RWPE2 (cell line): ENCODE measurements around the gene PRTFDC1.
"Not testable (repeated sequence)": the region's sequence is repeated elsewhere in the genome, so short reads cannot be mapped to it uniquely, and the experiment has no call there.

ENCODE experiments used
- ATAC-seq: fragments of 200-7000 bp; cut with Tn5 transposase; 3 replicates; pipeline ENCODE4 v1.9.1; 2021; ENCODE audit warnings: low read depth
- DNase-seq: peaks from one replicate; pipeline ENCODE4 v3.0.0-alpha.2; 2020; ENCODE audit warnings: low spot score
- H3K27ac ChIP-seq: fragments of 450-650 bp; 2 replicates; pipeline ENCODE4 v1.5.1; 2017; ENCODE audit warnings: mild to moderate bottlenecking; ENCODE audit not compliant: poor library complexity, severe bottlenecking
- H3K27me3 ChIP-seq: fragments of 250-450 bp; sonication (Bioruptor Pico); 2 replicates; pipeline ENCODE4 v1.5.1; 2021; ENCODE audit warnings: mild to moderate bottlenecking, moderate library complexity; ENCODE audit not compliant: insufficient read depth, poor library complexity, severe bottlenecking
- H3K36me3 ChIP-seq: fragments of 250-450 bp; sonication (Bioruptor Pico); 2 replicates; pipeline ENCODE4 v1.5.1; 2020; ENCODE audit warnings: low read depth, mild to moderate bottlenecking, moderate library complexity
- H3K4me1 ChIP-seq: fragments of 250-450 bp; sonication (Bioruptor Pico); 2 replicates; pipeline ENCODE4 v1.5.1; 2021; ENCODE audit warnings: mild to moderate bottlenecking, moderate library complexity; ENCODE audit not compliant: insufficient read depth, poor library complexity, severe bottlenecking
- H3K4me3 ChIP-seq: fragments of 250-450 bp; sonication (Bioruptor Pico); 2 replicates; pipeline ENCODE4 v1.5.1; 2021; ENCODE audit warnings: mild to moderate bottlenecking, moderate library complexity; ENCODE audit not compliant: severe bottlenecking
- H3K9me3 ChIP-seq: fragments of 250-450 bp; sonication (Bioruptor Pico); 2 replicates; pipeline ENCODE4 v1.5.1; 2021; ENCODE audit warnings: mild to moderate bottlenecking, moderate library complexity; ENCODE audit not compliant: severe bottlenecking
- CTCF ChIP-seq: fragments of 450-650 bp; IDR thresholded peaks from one replicate; pipeline ENCODE4 v1.5.1; 2017; ENCODE audit warnings: mild to moderate bottlenecking, moderate library complexity; ENCODE audit not compliant: poor library complexity, severe bottlenecking

PRTFDC1 gene

DNA sequence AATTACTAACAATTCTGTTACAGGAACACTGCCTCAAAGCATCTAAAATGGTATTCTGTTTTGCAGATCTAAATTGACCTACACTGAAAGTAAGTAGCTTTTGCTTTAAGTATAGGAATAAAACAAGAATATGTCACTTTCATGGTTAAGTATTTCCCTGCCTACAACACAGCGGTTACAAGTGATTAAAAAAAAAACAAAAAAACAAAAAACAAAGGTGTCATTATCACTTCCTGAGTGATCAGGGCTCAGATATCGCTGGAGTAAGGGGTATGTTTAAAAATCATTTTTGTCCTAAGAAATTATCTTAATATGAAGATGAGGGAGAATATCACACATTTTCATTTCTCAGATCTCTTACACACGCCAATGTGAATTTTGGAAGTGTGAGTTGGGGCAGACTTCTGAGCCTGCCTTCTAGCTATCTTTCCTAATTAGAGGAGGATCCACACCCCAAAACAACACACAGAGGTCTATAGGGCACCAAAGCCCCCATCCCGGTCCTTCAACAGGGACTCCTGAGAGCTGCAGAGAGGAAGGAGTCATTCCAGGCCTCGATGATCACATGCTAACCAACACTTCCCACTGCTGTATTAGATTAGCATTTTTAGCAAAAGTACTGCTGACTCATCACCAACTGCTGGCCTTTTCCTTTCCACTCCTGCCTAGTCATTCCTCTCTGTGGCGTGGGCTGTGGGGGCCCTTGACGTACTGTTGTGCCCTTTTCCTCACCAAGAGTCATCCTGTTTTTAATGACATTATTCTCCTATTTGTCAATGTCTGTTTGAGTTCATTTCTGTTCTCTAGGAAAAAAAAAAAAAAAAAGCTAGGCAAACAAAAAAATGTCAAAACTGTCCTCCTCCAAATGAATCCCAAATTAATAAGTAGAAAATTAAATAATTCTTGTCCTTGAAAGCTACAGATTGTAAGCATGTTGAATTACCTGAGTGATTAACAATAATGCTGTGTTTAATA is 31.2 kb downstream of the PRTFDC1 start:
- Histone ChIP-seq H3K27me3 (no peaks in the 10 kb centered on the region), H3K36me3 (no peaks in the 10 kb centered on the region), H3K9me3 (peaks cover 4% of the 10 kb centered on the region), H3K4me1 (peaks cover 4% of the 10 kb centered on the region), H3K27ac (peak overlapping the region; percentile 37), H3K4me3 (no peak overlapping the region)
- TF ChIP-seq CTCF: no peak
- DNase-seq: no peak
- peak; percentile 70 for ATAC-seq

DNA sequence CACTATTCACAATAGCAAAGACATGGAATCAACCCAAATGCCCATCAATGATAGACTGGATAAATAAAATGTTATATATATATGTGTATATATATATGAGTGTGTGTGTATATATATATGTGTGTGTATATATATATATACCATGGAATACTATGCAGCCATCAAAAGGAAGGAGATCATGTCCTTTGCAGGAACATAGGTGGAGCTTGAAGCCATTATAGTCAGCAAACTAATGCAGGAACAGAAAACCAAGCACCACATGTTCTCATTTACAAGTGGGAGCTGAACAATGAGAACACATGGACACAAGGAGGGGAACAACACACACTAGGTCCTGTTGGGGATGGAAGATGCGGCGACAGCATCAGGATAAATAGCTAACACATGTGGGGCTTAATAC is 32.2 kb downstream of the PRTFDC1 start:
- DNase-seq, ATAC-seq, H3K4me1 ChIP-seq, H3K27me3 ChIP-seq, H3K36me3 ChIP-seq, H3K27ac ChIP-seq, H3K9me3 ChIP-seq, H3K4me3 ChIP-seq: not testable (repeated sequence)

DNA sequence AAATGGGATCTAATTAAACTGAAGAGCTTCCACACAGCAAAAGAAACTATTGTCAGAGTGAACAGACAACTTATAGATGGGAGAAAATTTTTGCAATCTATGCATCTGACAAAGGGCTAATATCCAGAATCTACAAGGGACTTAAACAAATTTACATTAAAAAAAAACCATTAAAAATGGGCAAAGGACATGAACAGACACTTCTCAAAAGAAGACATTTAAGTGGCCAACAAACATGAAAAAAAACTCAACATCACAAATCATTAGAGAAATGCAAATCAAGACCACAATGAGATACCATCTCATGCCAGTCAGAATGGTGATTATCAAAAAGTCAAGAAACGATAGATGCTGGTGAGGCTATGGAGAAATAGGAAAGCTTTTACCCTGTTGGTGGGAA is 32.8 kb downstream of the PRTFDC1 start:
- not testable (repeated sequence) for H3K4me3 ChIP-seq, H3K9me3 ChIP-seq, DNase-seq, H3K36me3 ChIP-seq, H3K4me1 ChIP-seq, H3K27me3 ChIP-seq, ATAC-seq, H3K27ac ChIP-seq

DNA sequence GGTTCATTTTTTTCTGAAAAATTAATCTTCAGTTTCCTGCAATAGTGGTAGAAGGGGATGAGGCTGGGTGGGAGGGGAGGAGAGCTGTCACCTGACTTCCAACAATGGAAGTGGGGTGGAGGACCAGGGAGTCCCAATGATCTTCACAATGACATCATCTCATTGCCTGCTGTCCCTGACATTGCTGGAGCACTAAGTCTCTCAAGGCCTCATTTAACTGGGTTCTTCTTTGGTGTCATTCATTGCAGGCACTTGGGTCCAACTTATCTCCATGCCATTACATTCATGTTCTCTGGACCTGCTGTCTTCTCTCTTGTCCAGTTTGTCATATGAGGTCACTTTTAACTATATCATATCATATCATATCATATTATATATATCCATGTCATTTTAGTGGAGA is 34.4 kb downstream of the PRTFDC1 start:
- Histone ChIP-seq H3K4me1 (peaks cover 4% of the 10 kb centered on the region), H3K27me3 (no peaks in the 10 kb centered on the region), H3K36me3 (no peaks in the 10 kb centered on the region), H3K4me3 (no peak overlapping the region), H3K9me3 (peaks cover 4% of the 10 kb centered on the region), H3K27ac (no peak overlapping the region)
- DNase-seq (no peak), ATAC-seq (no peak)
- no peak for TF ChIP-seq CTCF

DNA sequence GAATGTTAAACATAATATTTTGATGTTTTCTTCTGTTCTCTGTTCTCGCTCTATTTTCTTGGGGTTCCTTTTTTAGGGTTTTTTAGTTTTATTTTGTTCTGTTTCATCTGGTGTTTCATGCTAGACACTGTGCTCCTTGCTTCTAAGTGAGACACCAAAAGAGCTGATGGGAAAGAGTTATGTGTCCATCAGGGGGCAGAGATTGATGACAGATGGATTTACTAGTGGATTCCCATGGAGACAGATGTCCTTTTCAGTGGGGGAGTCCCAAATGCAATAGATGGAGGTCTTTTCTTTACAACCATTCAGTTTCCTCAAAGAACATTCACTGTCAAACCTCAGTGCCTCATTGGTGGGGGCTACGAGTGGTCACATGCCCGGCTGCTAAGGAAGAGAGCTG is 34.9 kb downstream of the PRTFDC1 start:
- Histone ChIP-seq H3K27me3 (no peaks in the 10 kb centered on the region), H3K36me3 (no peaks in the 10 kb centered on the region), H3K27ac (no peak overlapping the region), H3K4me1 (peaks cover 4% of the 10 kb centered on the region), H3K4me3 (no peak overlapping the region), H3K9me3 (peaks cover 4% of the 10 kb centered on the region)
- DNase-seq (no peak), ATAC-seq (no peak)
- TF ChIP-seq CTCF: no peak

DNA sequence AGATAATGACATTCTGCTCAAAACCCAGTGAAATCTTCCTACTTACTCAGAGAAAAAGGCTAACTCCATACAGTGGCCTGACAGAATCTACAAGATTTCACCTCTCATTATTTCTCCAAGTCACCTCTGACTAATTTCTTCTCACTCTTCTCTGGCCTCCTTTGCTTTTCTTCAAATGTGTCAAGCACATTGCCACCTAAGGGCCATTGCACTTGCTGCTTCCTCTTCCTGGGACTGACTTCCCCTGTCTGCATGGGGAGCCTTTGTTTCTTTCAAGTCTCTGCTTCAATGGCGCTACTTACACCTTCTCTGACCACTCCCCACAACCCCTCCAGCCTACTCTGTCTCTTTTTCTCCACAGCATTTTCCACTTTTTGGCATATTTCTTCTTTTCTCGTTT is 36.0 kb downstream of the PRTFDC1 start:
- H3K27ac ChIP-seq: no peak overlapping the region
- no peak for TF ChIP-seq CTCF
- peaks cover 4% of the 10 kb centered on the region for H3K4me1 ChIP-seq
- DNase-seq (no peak), ATAC-seq (no peak)
- no peak overlapping the region for H3K4me3 ChIP-seq
- no peaks in the 10 kb centered on the region for H3K36me3 ChIP-seq
- H3K27me3 ChIP-seq: no peaks in the 10 kb centered on the region
- H3K9me3 ChIP-seq: no peaks in the 10 kb centered on the region
